Astrocyte of the spinal cord (primary cell): ENCODE data around the gene NACC2.

Source experiments
- DNase-seq: peaks from one replicate; pipeline ENCODE4 v3.0.0; 2011; ENCODE audit warnings: low read depth, low spot score
- H3K4me3 ChIP-seq: 2 replicates; pipeline ENCODE4 v1.5.1; 2011; ENCODE audit warnings: low read depth, mild to moderate bottlenecking, low read length, moderate library complexity
- in situ Hi-C: cut with HindIII; loops from 2 replicates; pipeline ENCODE4 v1.10.0; 2017; ENCODE audit warnings: low sequenced_read_pairs
- TF ChIP-seq, protein P1 (sequence below): IDR thresholded peaks from 2 replicates; pipeline ENCODE4 v1.5.1; 2012; ENCODE audit warnings: low read depth, mild to moderate bottlenecking, low read length, inconsistent platforms

NACC2 gene

DNA sequence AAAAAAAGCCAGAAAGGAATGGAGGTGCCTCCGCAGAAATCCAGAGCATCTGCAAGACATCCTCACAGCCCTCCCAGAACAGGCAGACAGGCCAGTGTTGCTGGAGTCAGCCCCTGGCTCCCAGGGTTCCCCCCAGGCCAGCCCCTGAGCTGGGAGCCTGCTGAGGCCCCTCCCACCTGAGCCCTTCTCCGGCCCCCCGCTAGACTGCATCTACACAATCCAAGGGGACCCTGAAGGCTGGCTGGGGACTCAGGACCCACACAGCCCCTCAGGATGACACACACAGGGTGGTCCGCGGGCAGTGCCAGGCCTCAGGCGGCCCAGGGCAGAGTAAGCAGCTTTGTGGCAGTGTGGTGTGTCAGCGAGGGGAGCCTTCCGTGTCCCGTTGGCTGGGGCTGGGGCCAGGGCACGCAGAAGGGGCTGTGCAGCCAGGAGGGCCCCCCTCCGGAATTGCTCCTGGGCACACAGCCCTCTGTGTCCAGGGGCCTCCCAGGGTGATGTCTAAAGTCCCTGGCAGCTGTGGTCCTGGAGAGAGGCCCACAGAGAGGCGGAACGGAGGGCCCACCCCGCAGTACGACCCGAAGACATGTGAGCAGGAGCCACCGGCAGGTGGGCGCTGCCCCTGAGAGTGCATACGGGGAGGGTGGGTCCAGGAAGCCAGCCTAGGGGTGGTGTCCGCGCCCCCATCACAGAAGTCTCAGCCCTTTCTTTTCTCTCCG lies 20.7 kb upstream of the NACC2 start:
- TF ChIP-seq, protein P1, sequence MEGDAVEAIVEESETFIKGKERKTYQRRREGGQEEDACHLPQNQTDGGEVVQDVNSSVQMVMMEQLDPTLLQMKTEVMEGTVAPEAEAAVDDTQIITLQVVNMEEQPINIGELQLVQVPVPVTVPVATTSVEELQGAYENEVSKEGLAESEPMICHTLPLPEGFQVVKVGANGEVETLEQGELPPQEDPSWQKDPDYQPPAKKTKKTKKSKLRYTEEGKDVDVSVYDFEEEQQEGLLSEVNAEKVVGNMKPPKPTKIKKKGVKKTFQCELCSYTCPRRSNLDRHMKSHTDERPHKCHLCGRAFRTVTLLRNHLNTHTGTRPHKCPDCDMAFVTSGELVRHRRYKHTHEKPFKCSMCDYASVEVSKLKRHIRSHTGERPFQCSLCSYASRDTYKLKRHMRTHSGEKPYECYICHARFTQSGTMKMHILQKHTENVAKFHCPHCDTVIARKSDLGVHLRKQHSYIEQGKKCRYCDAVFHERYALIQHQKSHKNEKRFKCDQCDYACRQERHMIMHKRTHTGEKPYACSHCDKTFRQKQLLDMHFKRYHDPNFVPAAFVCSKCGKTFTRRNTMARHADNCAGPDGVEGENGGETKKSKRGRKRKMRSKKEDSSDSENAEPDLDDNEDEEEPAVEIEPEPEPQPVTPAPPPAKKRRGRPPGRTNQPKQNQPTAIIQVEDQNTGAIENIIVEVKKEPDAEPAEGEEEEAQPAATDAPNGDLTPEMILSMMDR = no peak
- no peak overlapping the region for H3K4me3 ChIP-seq
- DNase-seq = no peak
- in situ Hi-C loops = no loop called here

DNA sequence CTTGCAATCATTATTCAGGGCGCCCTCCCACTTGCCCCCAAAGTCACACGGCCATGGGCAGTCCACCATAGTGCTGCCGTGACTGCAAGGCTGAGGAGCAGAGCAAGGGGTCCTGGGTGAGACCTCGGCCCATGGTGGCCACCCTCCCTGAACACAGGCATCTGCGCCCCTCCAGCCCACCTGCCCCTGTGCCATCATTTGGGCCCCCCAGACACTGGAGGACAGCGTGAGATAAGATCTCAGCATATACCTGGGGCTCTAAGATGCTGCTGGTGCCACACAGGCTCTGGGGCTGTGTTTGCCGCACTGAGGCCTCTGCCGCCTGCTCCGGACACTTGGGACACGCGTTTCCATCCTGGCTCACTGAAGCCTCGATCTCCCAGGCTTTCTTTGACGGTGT lies 20.1 kb upstream of the NACC2 start:
- in situ Hi-C loops = no loop called here
- no peak for DNase-seq
- no peak overlapping the region for H3K4me3 ChIP-seq
- TF ChIP-seq, protein P1 = no peak

DNA sequence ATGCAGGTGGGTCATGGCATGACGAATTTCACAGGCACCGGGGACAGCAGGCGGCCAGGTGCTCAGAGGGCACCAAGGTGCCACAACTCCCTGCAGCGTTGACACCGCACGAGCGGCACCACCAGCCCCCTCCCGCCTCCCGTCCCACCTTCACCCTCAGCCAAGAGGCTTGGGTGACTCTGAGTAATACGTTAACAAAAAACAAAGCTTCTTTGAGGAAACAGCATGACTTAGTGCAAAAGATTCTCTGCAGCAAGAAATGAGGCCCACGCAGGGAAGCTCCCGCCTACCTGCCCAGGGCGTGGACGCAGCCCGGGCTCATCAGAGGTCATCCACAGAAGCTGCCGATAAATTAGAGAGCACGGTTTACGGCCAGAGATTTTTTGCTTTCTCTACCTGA lies 19.5 kb upstream of the NACC2 start:
- DNase-seq = no peak
- no peak overlapping the region for H3K4me3 ChIP-seq
- TF ChIP-seq, protein P1 = no peak
- in situ Hi-C loops = no loop called here

DNA sequence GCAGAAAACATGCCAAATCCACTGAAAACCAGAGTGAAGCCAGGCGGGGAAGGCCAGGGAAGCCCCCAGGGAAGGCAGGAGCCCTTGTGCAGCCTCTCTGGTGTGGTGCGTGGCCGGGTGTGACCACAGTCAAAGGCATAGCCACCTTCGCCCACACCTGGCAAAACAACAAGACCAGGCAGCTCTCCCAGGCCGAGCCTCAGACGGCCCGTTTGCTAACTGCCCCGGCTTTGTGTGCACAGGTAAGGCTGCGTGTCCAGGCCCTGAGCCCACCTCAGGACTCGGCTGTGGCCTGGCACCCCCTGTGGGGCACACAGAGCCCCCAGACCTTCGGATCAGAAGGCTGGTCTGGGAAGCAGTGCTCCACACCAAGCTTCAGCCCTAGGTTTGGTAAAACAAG lies 17.5 kb upstream of the NACC2 start:
- in situ Hi-C loops = no loop called here

DNA sequence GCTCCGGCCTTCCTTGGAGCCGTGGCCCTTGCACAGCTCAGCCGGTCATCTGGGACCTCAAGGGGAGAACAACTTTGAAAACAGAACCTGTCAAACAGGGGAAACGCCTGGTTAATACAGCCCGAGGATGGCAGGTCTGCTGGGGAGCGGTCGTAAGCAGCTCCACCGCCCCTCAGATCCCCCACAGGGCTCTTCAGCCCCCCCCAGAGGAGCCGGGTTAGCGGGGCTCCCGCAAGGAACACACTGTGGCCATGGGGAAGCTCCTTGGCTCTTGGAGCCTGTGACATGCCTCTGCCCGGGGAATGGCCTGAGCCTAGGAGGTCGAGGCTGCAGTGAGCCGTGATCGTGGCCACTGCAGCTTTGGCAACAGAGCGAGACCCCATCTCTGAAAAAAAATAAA lies 16.8 kb upstream of the NACC2 start:
- TF ChIP-seq, protein P1 = no peak
- no peak for DNase-seq
- no peak overlapping the region for H3K4me3 ChIP-seq
- in situ Hi-C loops = no loop called here

More for the DNA sequence above, 17.5 kb upstream of the NACC2 start:
- no peak for DNase-seq
- H3K4me3 ChIP-seq = no peak overlapping the region
- TF ChIP-seq, protein P1 = no peak

DNA sequence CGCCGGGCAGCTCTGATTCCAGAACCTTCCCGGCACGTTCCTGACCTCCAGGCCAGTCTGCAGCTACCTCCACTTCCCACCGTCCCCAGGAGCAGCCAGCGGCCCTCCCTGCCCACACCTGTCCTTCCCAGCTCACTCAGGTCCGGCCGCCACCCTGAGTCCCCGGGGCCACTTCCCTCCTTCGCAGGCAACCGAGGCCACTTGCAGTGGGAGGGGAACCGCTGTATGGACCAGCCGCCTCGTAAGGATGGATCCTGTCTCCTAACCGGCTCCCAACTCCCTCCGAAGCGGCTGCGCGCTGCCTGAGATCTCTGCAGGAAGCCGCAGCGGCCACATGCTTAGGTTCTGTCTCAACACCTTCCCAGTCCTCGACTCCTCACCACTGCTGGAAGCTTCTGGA lies 16.1 kb upstream of the NACC2 start:
- in situ Hi-C loops = no loop called here
- DNase-seq = no peak
- TF ChIP-seq, protein P1 = no peak
- H3K4me3 ChIP-seq = no peak overlapping the region
